Measurements from ENCODE around the gene MBOAT1.

- no peak for TF ChIP-seq POLR2A (IDR thresholded peaks at IDR 0.05; ENCODE audit: low read depth, low read length)
- no peak for TF ChIP-seq POLR2AphosphoS5 (IDR thresholded peaks at IDR 0.05; ENCODE audit: low read depth, low read length)
- no peak for TF ChIP-seq TAF1 (IDR thresholded peaks at IDR 0.05; ENCODE audit: borderline replicate concordance, low read depth, low read length)
Measured at GRCh38 chr6:20191992-20192391, 20.3 kb downstream of the MBOAT1 start.

Measured in GM12892 (cell line).